RWPE2 (cell line): ENCODE results near the gene DEPDC5.

Source experiments
- ATAC-seq: fragments of 200-7000 bp; cut with Tn5 transposase; 3 replicates; pipeline ENCODE4 v1.9.1; 2021; ENCODE audit warnings: low read depth
- DNase-seq: peaks from one replicate; pipeline ENCODE4 v3.0.0-alpha.2; 2020; ENCODE audit warnings: low spot score
- H3K27ac ChIP-seq: fragments of 450-650 bp; 2 replicates; pipeline ENCODE4 v1.5.1; 2017; ENCODE audit warnings: mild to moderate bottlenecking; ENCODE audit not compliant: poor library complexity, severe bottlenecking
- H3K27me3 ChIP-seq: fragments of 250-450 bp; sonication (Bioruptor Pico); 2 replicates; pipeline ENCODE4 v1.5.1; 2021; ENCODE audit warnings: mild to moderate bottlenecking, moderate library complexity; ENCODE audit not compliant: insufficient read depth, poor library complexity, severe bottlenecking
- H3K36me3 ChIP-seq: fragments of 250-450 bp; sonication (Bioruptor Pico); 2 replicates; pipeline ENCODE4 v1.5.1; 2020; ENCODE audit warnings: low read depth, mild to moderate bottlenecking, moderate library complexity
- H3K4me1 ChIP-seq: fragments of 250-450 bp; sonication (Bioruptor Pico); 2 replicates; pipeline ENCODE4 v1.5.1; 2021; ENCODE audit warnings: mild to moderate bottlenecking, moderate library complexity; ENCODE audit not compliant: insufficient read depth, poor library complexity, severe bottlenecking
- H3K4me3 ChIP-seq: fragments of 250-450 bp; sonication (Bioruptor Pico); 2 replicates; pipeline ENCODE4 v1.5.1; 2021; ENCODE audit warnings: mild to moderate bottlenecking, moderate library complexity; ENCODE audit not compliant: severe bottlenecking
- H3K9me3 ChIP-seq: fragments of 250-450 bp; sonication (Bioruptor Pico); 2 replicates; pipeline ENCODE4 v1.5.1; 2021; ENCODE audit warnings: mild to moderate bottlenecking, moderate library complexity; ENCODE audit not compliant: severe bottlenecking
- TF ChIP-seq, protein P1 (sequence below): fragments of 450-650 bp; IDR thresholded peaks from one replicate; pipeline ENCODE4 v1.5.1; 2017; ENCODE audit warnings: mild to moderate bottlenecking, moderate library complexity; ENCODE audit not compliant: poor library complexity, severe bottlenecking

Gene DEPDC5

DNA sequence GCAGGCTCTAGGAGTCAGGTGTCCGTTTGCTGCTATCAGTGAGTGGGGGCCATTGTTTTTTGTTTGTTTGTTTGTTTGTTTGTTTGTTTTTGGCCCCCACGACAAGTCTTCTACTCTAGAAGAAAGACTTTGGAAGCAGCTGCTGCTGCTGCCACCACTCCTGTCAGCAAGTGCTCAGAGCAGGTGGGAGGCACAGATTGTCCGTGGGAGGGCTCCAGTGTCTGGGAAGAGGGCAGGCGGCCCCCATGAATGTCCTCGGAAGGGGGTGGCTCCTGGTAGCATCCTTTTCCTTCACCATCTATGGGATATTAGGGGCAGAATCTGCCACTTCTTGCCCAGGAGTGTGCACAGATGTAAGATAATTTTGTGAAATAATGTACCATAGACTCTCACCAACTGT, 152.8 kb downstream of the DEPDC5 start:
- no peaks in the 10 kb centered on the region for H3K27me3 ChIP-seq
- H3K4me1 ChIP-seq: no peaks in the 10 kb centered on the region
- DNase-seq: no peak
- TF ChIP-seq, protein P1, sequence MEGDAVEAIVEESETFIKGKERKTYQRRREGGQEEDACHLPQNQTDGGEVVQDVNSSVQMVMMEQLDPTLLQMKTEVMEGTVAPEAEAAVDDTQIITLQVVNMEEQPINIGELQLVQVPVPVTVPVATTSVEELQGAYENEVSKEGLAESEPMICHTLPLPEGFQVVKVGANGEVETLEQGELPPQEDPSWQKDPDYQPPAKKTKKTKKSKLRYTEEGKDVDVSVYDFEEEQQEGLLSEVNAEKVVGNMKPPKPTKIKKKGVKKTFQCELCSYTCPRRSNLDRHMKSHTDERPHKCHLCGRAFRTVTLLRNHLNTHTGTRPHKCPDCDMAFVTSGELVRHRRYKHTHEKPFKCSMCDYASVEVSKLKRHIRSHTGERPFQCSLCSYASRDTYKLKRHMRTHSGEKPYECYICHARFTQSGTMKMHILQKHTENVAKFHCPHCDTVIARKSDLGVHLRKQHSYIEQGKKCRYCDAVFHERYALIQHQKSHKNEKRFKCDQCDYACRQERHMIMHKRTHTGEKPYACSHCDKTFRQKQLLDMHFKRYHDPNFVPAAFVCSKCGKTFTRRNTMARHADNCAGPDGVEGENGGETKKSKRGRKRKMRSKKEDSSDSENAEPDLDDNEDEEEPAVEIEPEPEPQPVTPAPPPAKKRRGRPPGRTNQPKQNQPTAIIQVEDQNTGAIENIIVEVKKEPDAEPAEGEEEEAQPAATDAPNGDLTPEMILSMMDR: no peak
- H3K36me3 ChIP-seq: no peaks in the 10 kb centered on the region; the same call in 1 of the 2 replicates
- ATAC-seq: no peak
- H3K27ac ChIP-seq: no peak overlapping the region
- no peak overlapping the region for H3K4me3 ChIP-seq
- no peaks in the 10 kb centered on the region for H3K9me3 ChIP-seq

GRCh38 chr22:31909977-31910376, 156.2 kb downstream of the DEPDC5 start:
- H3K27ac ChIP-seq: no peak overlapping the region
- H3K4me3 ChIP-seq: no peak overlapping the region
- H3K36me3 ChIP-seq: no peaks in the 10 kb centered on the region
- TF ChIP-seq, protein P1: no peak
- no peaks in the 10 kb centered on the region for H3K27me3 ChIP-seq
- no peaks in the 10 kb centered on the region for H3K4me1 ChIP-seq
- DNase-seq (no peak), ATAC-seq (no peak)
- no peaks in the 10 kb centered on the region for H3K9me3 ChIP-seq

- no peaks in the 10 kb centered on the region for H3K4me1 ChIP-seq
- DNase-seq (no peak), ATAC-seq (no peak)
- H3K27me3 ChIP-seq: no peaks in the 10 kb centered on the region
- TF ChIP-seq, protein P1: no peak
- H3K27ac ChIP-seq: no peak overlapping the region
- H3K36me3 ChIP-seq: no peaks in the 10 kb centered on the region
- no peaks in the 10 kb centered on the region for H3K9me3 ChIP-seq
- no peak overlapping the region for H3K4me3 ChIP-seq
Observed at GRCh38 chr22:31911565-31912406, 158.0 kb downstream of the DEPDC5 start.

DNA sequence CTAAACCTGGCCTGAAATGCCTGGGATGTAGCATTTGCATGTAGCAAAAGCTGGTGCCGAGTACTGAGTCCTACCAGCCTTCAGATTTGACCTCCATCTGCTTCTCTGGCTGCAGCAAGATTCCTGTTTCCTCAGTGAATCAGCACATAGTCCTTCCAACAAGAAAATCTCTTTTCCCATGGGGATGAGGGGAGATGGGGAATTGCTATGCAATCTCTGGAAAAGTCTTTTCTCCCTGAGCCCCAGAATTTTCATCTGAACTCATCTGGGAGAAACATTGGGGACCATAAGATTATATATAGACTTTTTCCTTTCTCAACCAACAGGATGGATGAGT, 158.6 kb downstream of the DEPDC5 start:
- H3K4me1 ChIP-seq: no peaks in the 10 kb centered on the region
- H3K36me3 ChIP-seq: no peaks in the 10 kb centered on the region
- no peaks in the 10 kb centered on the region for H3K27me3 ChIP-seq
- ATAC-seq (no peak), DNase-seq (no peak)
- no peak overlapping the region for H3K27ac ChIP-seq
- H3K9me3 ChIP-seq: no peaks in the 10 kb centered on the region
- TF ChIP-seq, protein P1: no peak
- no peak overlapping the region for H3K4me3 ChIP-seq

DNA sequence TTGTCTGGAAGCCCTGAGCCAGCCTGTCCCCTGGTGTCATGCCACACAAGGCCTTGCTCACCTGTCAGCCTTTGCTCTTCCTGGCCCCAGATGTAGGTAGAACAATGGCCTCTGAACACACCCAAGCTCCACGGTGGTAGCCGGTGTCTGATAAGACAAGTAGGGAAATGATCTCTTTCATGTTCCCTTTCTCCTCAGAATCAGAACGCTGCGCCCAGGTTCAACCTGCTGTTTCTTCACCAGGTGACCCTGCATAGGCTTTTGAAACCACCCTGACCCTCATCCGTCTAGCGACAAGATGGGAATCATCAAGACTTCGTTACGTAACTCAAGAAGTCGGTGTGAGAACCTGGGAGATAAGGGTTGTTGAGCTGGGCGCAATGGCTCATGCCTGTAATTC, 161.8 kb downstream of the DEPDC5 start:
- Histone ChIP-seq H3K4me3 (no peak overlapping the region), H3K4me1 (no peaks in the 10 kb centered on the region), H3K27me3 (no peaks in the 10 kb centered on the region), H3K27ac (no peak overlapping the region), H3K9me3 (no peaks in the 10 kb centered on the region), H3K36me3 (no peaks in the 10 kb centered on the region)
- TF ChIP-seq, protein P1: no peak
- DNase-seq (no peak), ATAC-seq (no peak)
